ENCODE results near the gene SBF1.

SBF1 gene

DNA sequence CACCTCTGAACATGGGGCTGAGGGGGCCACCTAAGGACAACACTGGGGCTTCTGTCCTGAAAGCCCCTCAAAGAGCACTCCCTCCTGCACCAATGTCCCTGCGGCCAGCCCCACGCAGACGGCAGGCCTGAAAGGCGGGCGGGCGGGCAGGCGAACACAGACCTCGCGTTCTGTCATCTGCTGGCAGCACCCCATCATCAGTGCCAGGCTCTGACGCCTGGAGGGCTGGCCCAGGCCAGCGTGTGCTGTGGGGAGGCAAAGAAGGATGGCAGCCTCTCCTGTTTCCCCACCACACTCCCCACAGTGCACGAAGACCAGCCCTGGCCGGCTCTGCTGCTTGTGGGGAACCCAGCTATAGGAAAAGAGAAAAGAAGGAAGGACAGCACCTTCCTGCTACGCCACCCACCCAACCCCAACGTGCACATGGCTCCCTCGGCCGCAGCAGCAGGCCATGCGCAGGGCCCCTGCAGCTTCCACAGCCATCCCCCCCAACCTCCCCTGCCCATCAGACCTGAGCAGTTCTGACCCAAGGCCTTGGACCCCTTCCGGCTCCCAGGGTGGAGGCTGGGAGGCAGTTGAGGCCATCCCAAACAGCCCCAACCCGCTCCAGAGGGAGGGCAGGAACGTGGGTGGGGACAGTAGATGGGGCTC, 3.5 kb downstream of the SBF1 start:
- H3K4me3 ChIP-seq (ENCODE audit: low read length), result peak overlapping the region; percentile 41
- DNase-seq (ENCODE audit: low read depth, low spot score), result no peak

DNA sequence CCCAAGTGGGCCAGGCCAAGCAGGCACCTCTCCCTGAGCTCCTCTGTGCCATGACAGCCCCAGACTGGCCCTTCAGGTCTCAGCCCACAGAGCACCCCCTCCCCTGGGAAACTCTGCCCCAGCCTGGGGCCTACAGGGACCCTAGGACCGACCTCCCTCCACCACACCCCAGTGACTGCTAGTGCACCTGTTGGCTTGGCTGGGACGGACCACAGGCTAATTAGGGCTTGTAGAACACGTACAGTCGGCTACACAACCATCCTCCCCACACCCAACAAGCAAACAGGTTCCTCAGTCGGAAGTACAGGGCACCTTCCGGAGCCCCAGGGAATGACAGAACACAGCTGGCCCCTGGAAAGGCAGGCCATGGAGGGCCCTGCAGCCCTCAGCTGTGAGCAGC, 4.3 kb downstream of the SBF1 start:
- peak overlapping the region; percentile 41 for H3K4me3 ChIP-seq (ENCODE audit: low read length)
- DNase-seq (ENCODE audit: low read depth, low spot score), result peak; percentile 49

DNA sequence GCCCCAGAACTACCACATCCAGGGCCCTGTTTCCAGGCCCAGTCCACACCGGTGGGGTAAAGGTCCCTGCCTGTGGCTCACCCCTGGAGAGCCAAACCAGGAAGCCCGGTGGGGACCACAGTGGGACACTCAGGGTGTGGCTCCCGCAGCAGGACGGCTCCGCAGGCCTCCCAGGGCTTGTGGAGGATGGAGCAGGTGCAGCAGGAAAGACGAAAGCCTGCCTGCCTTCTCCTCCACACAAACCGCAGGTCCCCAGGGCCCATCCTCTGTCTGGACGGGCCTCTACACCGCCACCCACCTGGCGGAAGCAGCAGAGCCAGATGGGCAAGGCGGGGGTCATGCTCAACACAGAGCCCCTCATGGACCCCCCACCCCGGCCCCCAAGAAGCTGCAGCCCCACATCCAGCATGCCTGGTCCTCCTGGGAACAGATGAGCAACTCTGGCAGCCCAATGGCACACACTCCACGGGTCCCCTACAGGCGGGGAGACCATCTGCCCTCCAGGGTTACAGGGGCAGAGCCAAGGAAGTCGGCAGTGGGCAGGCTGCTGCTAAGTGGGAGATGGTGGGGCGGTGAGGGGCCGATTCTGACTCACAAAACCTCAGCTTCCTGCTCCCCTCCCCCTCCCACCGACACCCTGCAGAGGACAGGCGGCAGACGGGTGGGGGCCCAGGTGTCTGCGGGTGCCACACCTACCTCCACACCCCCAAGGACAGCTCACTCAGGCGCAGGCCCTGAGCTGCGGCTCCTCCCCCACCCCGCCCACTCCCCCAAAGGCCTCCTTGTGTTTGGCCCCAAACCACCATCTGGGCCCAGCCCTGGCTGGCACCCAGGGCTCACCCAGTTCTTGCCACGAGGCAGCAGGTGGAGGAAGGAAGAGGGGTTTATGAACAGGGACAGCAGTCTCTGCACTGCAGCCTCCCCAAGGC, 5.2 kb downstream of the SBF1 start:
- H3K4me3 ChIP-seq (ENCODE audit: low read length), result peak overlapping the region; percentile 44
- peak; percentile 99 for DNase-seq (ENCODE audit: low read depth, low spot score)

DNA sequence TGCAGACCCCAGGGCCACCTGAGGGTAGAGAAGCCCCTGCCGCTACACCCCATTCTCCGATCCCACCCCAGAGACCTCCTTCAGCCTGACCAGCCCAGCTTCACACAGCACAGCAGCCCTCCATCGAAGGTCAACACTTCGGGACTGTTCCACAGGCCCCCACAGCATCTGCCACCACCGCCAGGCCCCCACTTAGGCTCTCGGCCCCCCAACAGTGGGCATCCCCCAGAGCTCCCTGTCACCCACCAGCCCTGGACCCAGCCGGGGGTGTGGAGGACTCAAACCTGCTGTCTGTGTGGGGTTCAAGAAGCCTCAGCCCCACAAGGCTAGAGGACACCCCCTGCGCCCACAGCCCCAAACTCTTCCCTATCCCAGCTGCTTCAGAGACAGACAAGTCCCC, 6.2 kb downstream of the SBF1 start:
- H3K4me3 ChIP-seq (ENCODE audit: low read length), result peak overlapping the region; percentile 44
- DNase-seq (ENCODE audit: low read depth, low spot score), result no peak

DNA sequence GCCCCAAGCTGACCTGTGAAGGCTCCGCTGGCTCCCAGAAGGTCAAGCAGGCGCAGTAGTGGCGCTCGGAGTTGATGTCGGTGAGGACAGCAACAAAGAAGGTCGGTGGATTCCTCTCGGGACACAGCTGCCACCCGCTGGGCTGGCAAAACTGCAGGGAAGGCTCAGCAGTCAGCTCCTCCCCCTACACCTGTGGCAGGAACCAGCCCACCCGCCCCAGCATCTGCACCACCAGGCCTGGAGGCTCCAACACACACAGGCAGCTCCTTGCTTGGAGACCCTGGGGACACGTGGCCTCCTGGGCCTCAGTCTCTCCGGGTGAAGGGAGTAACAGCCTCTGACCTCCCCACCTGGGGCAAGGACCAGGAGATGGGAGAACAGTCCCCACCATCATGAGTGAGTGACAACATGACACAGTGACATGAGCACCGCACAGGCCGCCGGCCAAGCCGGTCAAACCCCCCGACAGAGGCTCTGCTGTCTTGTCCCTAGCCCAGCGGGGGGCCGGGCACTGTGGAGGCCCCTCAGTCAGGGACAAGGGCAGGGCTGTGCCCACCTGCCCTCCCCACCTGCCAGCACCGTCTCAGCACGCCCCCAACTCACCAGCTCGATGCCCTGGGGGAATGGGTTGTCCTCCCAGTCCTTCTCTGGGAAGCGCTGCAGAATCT, 6.9 kb downstream of the SBF1 start:
- no peak overlapping the region for H3K4me3 ChIP-seq (ENCODE audit: low read length)
- DNase-seq (ENCODE audit: low read depth, low spot score), result no peak

DNA sequence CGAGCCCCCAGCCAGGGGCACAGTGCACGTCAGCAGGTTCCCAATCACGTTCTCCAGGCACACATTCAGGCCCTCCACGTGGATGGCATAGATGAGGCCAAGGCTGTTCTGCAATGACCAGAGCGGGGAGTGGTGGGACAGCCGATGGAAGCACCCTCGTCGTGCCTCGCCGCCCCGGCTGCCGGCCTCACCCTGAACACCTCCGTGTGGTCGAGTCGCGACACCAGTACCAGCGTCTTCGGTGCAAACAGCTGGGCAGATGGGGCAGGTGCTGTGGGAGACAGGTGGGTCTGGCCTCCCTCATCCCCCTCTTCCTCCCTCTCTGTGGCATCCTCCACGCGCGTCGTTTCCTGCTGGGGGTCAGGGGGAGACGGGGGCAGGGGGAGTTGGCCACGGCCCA, 7.5 kb downstream of the SBF1 start:
- no peak for DNase-seq (ENCODE audit: low read depth, low spot score)
- H3K4me3 ChIP-seq (ENCODE audit: low read length), result no peak overlapping the region

DNA sequence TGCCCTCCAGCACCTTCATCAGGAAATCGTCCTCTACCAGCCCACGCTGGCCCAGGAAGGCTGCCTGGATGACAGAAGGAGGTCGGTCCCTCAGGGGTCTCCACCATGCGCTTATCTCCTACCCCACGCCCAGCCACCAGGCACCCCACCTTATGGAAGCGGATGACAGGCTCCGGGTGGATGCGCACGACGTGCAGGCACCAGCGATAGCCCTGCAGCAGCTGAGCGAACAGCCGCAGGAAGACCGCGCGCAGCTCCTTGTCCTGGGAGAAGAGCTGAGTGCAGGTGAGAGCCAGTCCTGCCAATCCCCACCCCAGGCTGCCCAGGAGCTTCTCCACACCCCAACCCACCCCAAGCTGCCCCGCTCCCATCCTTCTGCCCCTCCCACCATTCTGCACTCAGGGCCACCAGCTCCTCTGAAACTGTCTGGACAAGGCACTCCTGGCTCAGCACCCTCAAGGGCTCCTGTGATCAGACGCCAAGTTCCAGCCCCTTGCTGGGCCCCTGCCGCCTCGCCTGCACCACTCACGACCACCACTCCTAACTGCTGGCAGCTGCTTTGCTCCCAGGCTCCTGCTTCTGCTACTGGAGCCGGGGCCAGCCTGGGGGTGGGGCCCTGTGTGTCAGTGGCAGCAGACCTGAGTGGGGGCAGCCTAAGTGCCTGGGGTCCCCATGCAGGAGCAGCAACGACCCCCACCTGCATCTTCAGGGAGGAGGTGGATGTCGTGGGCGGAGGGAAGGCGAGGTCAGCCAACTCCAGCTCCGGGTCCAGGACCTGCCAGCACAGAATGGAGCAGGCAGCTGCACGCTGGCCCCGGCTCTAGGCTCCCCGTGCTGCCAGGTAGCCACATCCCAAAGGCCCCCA, 9.5 kb downstream of the SBF1 start:
- DNase-seq (ENCODE audit: low read depth, low spot score), result no peak
- H3K4me3 ChIP-seq (ENCODE audit: low read length), result no peak overlapping the region

DNA sequence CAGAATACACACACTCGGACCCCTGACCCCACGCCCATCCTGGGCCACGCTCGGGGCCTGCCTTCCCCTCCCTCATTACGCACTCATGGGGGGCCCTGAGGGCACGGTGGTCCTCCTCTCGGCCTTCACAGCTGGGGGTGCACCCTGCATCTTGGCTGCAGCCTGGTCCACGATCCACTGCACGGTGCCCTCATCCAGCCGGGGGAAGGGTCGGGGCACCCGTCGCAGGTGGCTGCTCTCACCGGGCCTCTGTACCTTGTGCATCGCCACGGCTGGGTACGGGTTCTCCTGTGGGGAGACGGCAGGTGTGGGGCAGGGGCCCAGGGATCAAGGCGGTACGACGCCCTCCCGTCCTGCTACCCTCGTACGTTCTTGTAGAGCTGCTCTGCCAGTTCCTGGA, 10.4 kb downstream of the SBF1 start:
- DNase-seq (ENCODE audit: low read depth, low spot score), result no peak

DNA sequence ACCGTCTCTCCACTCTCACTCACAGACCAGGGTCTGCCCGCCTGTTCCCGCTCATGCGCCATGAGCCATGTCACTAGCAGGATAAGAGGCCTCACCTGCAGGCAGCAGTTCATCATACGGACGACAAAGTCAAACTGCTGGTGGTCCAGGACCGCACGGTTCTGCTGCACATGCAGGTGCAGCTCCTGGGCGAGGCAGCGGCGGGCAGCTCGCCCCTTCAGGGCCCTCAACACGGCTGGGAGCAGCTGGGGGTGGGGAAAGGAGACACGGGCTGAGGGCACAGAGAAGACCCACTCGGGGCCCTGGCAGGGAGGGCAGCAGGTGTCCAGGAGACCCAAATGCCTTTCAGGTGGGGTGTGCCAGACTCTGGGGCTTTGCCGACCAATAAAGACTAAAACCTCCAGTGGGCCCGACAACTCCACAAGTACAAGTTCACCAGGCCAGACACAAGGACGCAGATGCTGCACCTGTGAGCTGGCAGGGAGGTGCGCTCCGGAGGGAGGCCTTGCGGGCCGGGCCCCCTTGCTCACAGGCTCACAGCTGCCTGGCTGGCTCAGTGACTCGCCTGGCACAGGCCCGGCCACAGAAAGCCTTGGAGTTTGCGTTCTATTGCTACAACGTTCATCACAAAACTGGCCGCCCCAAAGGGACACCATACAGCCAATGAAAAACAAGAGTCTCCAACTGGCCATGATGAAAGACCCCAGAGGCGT, 11.5 kb downstream of the SBF1 start:
- no peak overlapping the region for H3K4me3 ChIP-seq (ENCODE audit: low read length)
- no peak for DNase-seq (ENCODE audit: low read depth, low spot score)

More for the DNA sequence above, 10.4 kb downstream of the SBF1 start:
- H3K4me3 ChIP-seq (ENCODE audit: low read length), result no peak overlapping the region

DNA sequence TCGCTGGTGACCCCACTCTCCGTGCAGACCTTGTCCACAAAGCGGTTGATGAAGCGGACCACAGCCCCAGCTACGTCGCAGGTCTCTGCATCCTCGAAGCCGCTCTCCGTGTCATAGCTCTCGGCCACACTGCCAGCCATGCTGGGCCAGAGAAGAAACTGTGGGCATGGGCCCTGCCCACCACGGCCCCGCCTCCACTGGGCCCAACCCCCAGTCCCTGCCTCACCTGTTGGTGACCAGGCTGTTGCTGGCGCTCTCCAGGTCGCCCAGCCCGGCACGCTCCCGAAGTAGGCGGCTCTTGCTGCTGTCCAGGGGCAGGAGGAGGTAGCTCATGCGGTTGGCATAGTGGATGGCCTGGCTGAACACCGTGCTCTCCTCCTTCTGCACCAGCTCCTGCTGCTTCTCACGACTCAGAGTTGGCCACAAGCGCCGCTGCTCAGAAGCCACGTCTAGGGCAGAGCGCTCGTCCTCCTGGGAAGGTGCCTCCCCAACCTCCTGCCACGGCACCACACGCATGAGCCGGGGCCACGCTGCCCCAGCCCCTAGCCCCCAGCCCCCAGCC, 12.8 kb downstream of the SBF1 start:
- no peak for DNase-seq (ENCODE audit: low read depth, low spot score)
- no peak overlapping the region for H3K4me3 ChIP-seq (ENCODE audit: low read length)

DNA sequence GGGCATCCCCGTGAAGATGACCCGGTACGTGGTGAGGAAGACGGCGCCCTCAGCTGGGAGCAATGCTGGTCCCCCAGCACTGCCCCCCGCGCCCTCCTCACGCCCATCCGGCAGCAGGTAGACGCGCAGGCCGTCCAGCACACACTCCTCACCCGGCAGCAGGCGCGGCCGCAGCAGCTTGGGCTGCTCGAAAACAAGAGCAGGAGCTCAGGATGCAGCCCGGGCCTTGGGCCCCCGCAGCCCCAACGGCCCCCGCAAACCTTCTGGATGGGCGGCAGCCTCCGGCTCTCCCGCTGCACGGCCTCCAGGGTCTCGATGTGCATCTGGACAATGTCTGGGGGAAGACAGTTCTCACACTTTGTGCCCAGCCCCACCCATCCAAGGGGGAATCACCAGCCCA, 13.3 kb downstream of the SBF1 start:
- no peak overlapping the region for H3K4me3 ChIP-seq (ENCODE audit: low read length)
- DNase-seq (ENCODE audit: low read depth, low spot score), result no peak

DNA sequence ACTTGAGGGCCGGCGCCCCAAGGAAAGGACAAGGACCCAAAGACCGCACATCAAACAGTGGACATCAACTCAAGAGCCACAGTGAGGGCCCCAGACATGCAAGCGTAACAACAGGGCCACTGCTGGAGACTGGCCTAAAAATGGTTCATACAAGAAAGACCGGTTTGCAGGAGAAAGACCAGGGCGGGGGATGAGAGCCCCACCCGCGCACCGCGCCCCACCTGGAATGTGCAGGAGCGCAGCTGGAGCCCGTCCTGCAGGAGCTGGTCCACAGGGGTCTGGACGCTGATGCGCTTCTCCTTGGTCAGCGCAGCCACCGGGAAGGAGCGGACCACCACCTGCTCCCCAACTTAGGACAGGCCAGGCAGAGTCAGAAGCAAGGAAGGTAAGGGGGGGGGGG, 13.9 kb downstream of the SBF1 start:
- no peak overlapping the region for H3K4me3 ChIP-seq (ENCODE audit: low read length)
- DNase-seq (ENCODE audit: low read depth, low spot score), result no peak

DNA sequence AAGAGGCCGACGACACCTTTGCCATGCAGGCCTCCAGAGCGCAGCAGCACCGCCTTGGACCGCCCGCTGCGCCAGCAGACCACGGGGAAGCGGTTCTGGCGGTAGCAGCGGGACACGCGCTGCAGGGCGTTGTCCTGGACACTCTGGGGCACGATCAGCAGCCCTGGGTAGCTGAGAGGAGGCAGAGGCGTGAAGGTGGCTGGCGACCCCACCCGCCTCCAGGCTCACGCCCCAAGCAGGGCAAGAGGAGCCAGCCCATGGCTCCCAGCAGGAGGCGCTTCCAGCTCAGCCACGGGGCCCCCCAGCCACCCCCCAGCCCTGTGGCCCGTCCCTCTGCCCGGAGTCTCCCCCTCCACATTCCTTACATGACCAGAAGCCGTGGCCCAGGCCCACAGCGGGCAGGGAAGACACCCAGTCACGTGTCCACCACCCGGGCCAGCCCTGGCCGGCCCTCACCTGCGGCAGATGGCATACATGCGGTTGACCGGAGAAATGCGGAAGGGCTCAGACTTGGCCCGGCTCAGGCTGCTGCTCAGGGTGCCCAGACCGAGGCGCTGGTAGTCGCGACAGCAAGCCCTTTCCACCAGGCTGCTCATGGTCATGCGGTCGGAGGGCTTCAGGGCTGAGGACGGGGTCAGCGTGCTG, 15.2 kb downstream of the SBF1 start:
- no peak overlapping the region for H3K4me3 ChIP-seq (ENCODE audit: low read length)
- DNase-seq (ENCODE audit: low read depth, low spot score), result no peak

DNA sequence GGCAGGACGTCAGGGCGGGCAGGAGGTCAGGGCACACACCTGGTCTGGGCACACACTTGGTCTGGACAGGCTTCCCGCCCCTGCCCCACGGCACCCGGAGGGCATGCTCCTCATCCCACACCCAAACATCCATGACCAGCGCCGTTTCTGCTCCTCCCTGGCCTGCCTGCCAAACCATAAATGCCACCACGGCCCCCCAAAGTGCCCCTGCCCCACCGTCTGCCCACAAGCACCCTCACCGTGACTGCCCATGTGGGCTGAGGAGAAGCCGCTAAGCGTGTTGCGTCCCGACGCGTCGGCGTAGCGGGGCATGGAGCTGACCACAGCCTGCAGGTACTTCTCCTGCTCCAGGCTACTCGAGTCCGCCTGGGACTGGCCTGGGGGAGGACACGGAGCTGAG, 15.8 kb downstream of the SBF1 start:
- H3K4me3 ChIP-seq (ENCODE audit: low read length), result no peak overlapping the region
- no peak for DNase-seq (ENCODE audit: low read depth, low spot score)

DNA sequence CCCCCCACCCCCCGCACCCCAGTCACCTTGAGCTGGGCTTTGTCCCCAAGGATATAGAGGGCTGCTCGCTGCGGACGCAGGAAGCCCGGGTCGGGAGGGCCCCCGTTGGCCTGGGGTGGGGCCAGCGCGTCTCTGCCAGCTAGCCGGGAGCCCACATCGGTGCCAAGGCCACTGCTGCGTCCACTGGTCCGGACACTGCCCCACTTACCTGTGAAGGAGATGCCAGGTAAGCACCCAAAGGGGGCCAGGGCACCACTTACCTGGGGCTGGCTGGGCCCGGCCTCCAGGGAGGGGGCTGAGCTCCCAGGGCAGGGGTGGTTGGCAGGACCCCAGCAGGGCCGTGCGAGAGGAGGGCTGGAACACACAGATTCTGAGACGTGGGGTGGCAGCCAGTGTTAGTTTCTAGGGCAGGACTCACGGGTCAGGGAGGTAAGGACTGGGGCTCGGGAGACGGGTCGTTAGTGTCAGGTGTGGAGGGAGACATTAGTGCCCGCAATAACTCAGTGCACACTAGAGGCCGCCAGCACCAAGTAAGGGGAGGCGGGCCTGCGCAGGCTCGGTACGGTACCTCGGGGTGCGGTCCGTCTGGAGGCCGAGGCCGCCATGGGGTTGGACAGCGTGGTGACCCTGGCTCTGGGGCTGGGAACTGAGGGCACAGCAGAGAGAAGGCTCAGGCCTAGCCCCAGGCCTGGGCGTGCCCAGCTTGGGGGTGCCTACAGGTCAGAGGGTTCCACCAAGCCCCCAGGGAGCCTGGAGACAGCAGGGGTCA, 18.2 kb downstream of the SBF1 start:
- no peak overlapping the region for H3K4me3 ChIP-seq (ENCODE audit: low read length)
- no peak for DNase-seq (ENCODE audit: low read depth, low spot score)

DNA sequence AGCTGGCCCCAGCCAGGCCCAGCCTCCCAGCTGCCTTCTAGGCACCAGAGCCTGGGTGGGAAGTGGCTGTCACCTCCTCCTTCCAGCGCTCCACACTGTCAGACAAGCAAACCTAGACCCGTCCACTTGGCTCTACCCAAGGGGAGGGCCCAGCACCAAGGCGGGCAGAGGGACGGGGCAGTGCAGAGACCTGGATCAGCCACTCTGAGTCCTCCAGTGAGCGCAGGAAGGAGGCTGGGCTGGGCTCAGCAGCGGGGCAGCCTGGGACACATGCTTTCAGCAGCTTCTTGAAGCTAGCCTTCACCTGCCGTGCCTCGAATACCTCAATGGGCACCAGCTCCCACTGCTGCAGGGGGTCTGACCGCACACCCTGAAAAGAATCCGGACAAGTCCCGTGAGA, 18.8 kb downstream of the SBF1 start:
- H3K4me3 ChIP-seq (ENCODE audit: low read length), result no peak overlapping the region
- no peak for DNase-seq (ENCODE audit: low read depth, low spot score)

DNA sequence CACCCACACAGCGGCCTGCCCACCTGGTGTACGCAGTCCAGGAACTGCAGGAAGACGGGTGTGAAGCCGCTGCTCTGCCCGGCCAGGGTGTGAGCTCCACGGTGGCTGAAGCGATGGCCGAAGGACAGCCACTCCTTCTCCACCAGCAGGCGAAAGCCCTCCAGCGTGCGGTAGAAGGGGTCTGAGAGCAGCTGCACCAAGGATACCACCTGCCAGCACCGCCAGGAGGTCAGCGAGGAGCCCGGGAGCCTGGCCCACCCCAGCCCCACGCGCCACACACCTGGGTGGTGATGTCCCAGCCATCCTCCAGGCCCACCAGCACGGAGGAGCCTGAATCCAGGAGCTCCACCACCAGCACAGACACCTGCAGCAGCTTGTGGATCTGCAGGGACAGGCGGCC, 19.6 kb downstream of the SBF1 start:
- DNase-seq (ENCODE audit: low read depth, low spot score), result no peak

More for the DNA sequence above, 19.6 kb downstream of the SBF1 start:
- H3K4me3 ChIP-seq (ENCODE audit: low read length), result no peak overlapping the region

All from Jurkat, Clone E6-1 (cell line).